ENCODE measurements around the gene DYNLT2B.
"Not testable (repeated sequence)": the region's sequence is repeated elsewhere in the genome, so short reads cannot be mapped to it uniquely, and the experiment has no call there.

Gene DYNLT2B

DNA sequence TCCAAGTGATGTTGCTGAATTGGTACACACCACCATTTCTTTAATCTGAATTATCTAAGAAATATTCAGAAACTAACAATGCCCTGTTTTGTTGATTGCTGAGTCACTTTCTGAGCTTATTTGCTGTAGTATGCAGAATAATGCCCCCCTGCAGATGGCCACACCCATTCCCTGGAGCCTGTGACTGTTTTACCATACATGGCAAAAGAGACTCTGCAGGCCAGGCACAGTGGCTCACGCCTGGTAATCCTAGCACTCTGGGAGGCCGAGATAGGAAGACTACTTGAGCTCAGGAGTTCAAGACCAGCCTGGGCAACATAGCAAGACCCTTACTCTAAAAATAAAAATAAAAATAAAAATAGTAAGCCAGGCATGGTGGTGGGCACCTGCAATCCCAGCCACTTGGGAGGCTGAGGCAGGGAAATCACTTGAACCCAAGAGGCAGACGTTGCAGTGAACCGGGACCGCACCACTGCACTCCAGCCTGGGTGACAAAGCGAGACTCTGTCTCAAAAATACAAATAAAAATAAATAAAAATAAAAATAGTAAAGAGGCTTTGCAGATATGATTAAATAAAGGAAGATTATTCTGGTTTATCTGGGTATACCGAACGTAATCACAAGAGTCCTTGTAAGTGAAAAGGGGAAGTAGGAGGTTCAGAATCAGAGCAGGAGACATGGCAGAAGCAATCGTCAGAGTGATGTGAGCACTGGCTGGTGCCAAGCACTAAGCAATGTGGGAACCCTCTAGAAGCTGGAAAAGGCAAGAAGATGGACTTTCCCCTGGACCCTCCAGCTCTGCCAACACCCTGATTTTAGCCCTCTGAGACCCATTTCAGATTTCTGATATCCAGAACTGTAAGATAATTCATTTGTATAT, 49.5 kb downstream of the DYNLT2B start:
- DNase-seq = peak; percentile 23

- no peak for DNase-seq
These were observed 54.2 kb downstream of the DYNLT2B start for GRCh38 chr3:196263819-196264218.

GRCh38 chr3:196260784-196261183, 57.3 kb downstream of the DYNLT2B start:
- no peak for DNase-seq

DNA sequence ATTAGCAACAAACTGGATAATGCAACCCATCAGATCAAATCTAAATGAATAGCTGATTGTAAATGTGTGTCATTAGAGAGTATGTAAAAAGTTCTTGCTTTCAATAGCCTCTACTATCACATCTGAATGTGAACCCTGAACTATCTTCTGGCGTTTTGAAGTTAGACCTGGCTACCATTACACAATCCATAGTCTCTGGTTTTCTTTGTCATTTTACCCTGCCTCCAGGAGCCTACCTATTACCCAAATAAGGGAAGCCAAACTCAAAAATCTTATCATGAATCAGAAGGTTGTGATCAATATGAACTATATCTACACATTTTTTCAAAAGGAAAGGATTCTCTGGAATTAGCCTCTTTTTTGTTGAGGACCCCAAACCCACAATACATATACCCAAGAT, 62.3 kb downstream of the DYNLT2B start:
- no peak for DNase-seq

- DNase-seq = no peak
These were observed 63.4 kb downstream of the DYNLT2B start for GRCh38 chr3:196254376-196255283.

GRCh38 chr3:196251918-196252317, 66.1 kb downstream of the DYNLT2B start:
- DNase-seq = no peak

DNA sequence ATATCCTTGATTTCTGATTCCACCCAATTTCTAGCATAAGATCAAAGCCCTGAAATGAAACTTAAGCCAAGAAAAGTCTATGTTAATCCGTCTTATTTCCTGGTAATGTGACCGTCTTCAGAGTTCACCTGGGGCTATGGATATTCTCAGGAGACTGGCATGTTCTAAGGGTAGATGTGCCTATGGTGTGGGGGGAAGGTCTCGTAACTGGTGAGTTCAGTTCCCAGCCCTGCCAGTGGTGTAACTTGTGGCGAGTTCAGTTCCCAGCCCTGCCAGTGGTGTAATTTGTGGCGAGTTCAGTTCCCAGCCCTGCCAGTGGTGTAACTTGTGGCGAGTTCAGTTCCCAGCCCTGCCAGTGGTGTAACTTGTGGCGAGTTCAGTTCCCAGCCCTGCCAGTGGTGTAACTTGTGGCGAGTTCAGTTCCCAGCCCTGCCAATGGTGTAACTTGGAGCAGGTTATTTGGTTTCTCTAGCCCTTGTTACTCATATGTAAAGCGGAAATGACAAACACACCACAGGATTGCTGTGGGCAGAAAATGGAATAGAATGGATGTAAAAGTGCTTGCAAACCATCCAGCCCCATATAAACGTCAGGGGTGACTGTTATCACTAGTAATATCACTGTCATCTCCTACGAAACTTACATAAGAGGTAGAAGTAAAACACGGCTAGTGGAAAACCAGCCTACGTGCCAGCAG, 71.3 kb downstream of the DYNLT2B start:
- no peak for DNase-seq

- DNase-seq = not testable (repeated sequence)
These were observed 73.9 kb downstream of the DYNLT2B start for GRCh38 chr3:196244166-196244565.

GRCh38 chr3:196241704-196242103, 76.3 kb downstream of the DYNLT2B start:
- no peak for DNase-seq

Data from NCI-H146 (cell line).